ENCODE measurements around the gene PARD3B. TPM values are rescaled to one million over a fixed set of nuclear protein-coding genes. Genes with fewer than 3 reads are reported as not detected.

PARD3B gene
- total RNA-seq, 1 experiment from 2014 or later: 7.6 TPM

GRCh38 chr2:204967199-204967960, 422.1 kb downstream of the PARD3B start:
- no peak for TF ChIP-seq CTCF (conservative IDR thresholded peaks at IDR 0.05)
- no peak for TF ChIP-seq EZH2 (IDR thresholded peaks at IDR 0.05; ENCODE audit: low read depth)
- POLR2A ChIA-PET (ENCODE audit: unreplicated experiment): no interaction called here

GRCh38 chr2:204971206-204971907, 426.1 kb downstream of the PARD3B start:
- DNase-seq: no peak
- ChIA-PET POLR2A (ENCODE audit: unreplicated experiment) (no interaction called here), CTCF (no interaction called here)
- Histone ChIP-seq H3K27me3 (ENCODE audit: insufficient read depth, low read depth) (no peaks in the 10 kb centered on the region), H3K79me2 (ENCODE audit: low read depth) (no peaks in the 10 kb centered on the region), H3K9me3 (ENCODE audit: insufficient read depth, low read depth) (no peaks in the 10 kb centered on the region), H3K4me1 (replicated peaks; ENCODE audit: insufficient read depth) (no peaks in the 10 kb centered on the region), H3F3A (ENCODE audit: insufficient read depth, low read depth) (no peaks in the 10 kb centered on the region), H3K36me3 (ENCODE audit: low read depth) (no peaks in the 10 kb centered on the region), H3K4me3 (no peak overlapping the region), H4K20me1 (ENCODE audit: insufficient read depth) (no peaks in the 10 kb centered on the region), H2AFZ (no peak overlapping the region), H3K9me2 (ENCODE audit: insufficient read depth) (no peaks in the 10 kb centered on the region), H3K27ac (no peak overlapping the region), H3K4me2 (no peak overlapping the region)
- intact Hi-C loops (cut with micrococcal nuclease; ENCODE audit: unreplicated experiment): no loop called here
- no TSS peak for BruUV-seq (replicated peaks)
- no peak for TF ChIP-seq EZH2 (IDR thresholded peaks at IDR 0.05; ENCODE audit: low read depth)
- TF ChIP-seq CTCF (conservative IDR thresholded peaks at IDR 0.05): no peak

More at GRCh38 chr2:204967199-204967960, 422.1 kb downstream of the PARD3B start:
- Histone ChIP-seq H3K9me3 (ENCODE audit: insufficient read depth, low read depth) (no peaks in the 10 kb centered on the region), H3F3A (ENCODE audit: insufficient read depth, low read depth) (no peaks in the 10 kb centered on the region), H3K36me3 (ENCODE audit: low read depth) (no peaks in the 10 kb centered on the region), H3K4me3 (no peak overlapping the region), H3K4me1 (replicated peaks; ENCODE audit: insufficient read depth) (no peaks in the 10 kb centered on the region), H3K27me3 (ENCODE audit: insufficient read depth, low read depth) (no peaks in the 10 kb centered on the region), H3K9me2 (ENCODE audit: insufficient read depth) (no peaks in the 10 kb centered on the region), H3K27ac (no peak overlapping the region), H3K4me2 (no peak overlapping the region), H3K79me2 (ENCODE audit: low read depth) (no peaks in the 10 kb centered on the region), H4K20me1 (ENCODE audit: insufficient read depth) (no peaks in the 10 kb centered on the region), H2AFZ (no peak overlapping the region)
- no TSS peak for BruUV-seq (replicated peaks)
- DNase-seq: no peak
- CTCF ChIA-PET: no interaction called here
- intact Hi-C loops (cut with micrococcal nuclease; ENCODE audit: unreplicated experiment): no loop called here

DNA sequence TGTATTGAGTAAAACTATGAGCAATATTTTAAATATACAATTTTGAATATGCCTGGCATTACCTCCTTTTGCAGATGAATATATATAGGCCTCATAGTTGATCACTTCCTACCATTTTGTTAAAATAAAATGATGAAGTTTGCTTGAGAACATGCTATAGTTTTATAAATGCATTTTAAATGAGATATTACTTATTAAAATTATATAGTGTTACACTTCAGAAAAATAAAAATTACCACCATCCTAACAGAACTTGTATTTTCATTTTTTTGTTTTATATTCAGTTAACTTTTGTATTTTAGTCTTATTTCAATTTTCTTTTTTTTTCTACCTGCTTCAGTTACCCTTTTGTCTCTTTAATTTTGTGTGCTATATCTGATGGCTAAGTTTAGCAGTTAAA, 426.9 kb downstream of the PARD3B start:
- H3K4me2 ChIP-seq: no peak overlapping the region
- no peaks in the 10 kb centered on the region for H3K36me3 ChIP-seq (ENCODE audit: low read depth)
- TF ChIP-seq EZH2 (IDR thresholded peaks at IDR 0.05; ENCODE audit: low read depth) (no peak), CTCF (conservative IDR thresholded peaks at IDR 0.05) (no peak)
- H3K4me1 ChIP-seq (replicated peaks; ENCODE audit: insufficient read depth): no peaks in the 10 kb centered on the region
- H3K9me3 ChIP-seq (ENCODE audit: insufficient read depth, low read depth): no peaks in the 10 kb centered on the region
- no TSS peak for BruUV-seq (replicated peaks)
- ChIA-PET POLR2A (ENCODE audit: unreplicated experiment) (no interaction called here), CTCF (no interaction called here)
- no peaks in the 10 kb centered on the region for H3F3A ChIP-seq (ENCODE audit: insufficient read depth, low read depth)
- DNase-seq: no peak
- no peaks in the 10 kb centered on the region for H4K20me1 ChIP-seq (ENCODE audit: insufficient read depth)
- no peak overlapping the region for H2AFZ ChIP-seq
- H3K27ac ChIP-seq: no peak overlapping the region
- no peaks in the 10 kb centered on the region for H3K79me2 ChIP-seq (ENCODE audit: low read depth)
- H3K9me2 ChIP-seq (ENCODE audit: insufficient read depth): no peaks in the 10 kb centered on the region
- intact Hi-C loops (cut with micrococcal nuclease; ENCODE audit: unreplicated experiment): no loop called here
- H3K4me3 ChIP-seq: no peak overlapping the region
- H3K27me3 ChIP-seq (ENCODE audit: insufficient read depth, low read depth): no peaks in the 10 kb centered on the region

All from PC-9 (cell line).